Endothelial cell of umbilical vein (primary cell): ENCODE data around the gene SLC35D2.

Experiments used
- CTCF ChIP-seq, 2 donors: IDR thresholded peaks; 1 replicate in 1 of 2; 2 replicates in 1 of 2; pipeline ENCODE4 v1.5.1; 2011; ENCODE audit warnings: low read length in 2 of 2, mild to moderate bottlenecking in 2 of 2, moderate library complexity in 2 of 2, control low read depth in 1 of 2, inconsistent platforms in 1 of 2, low read depth in 1 of 2; ENCODE audit not compliant: insufficient read depth in 1 of 2; ENCODE audit errors: extremely low read depth in 1 of 2
- EZH2 ChIP-seq: IDR thresholded peaks from 2 replicates; pipeline ENCODE4 v1.6.1; 2012; ENCODE audit warnings: borderline replicate concordance, low read depth, mild to moderate bottlenecking, moderate library complexity, low read length, inconsistent platforms; ENCODE audit not compliant: severe bottlenecking
- JUN ChIP-seq: IDR thresholded peaks from 2 replicates; pipeline ENCODE4 v1.6.1; 2011; ENCODE audit warnings: borderline replicate concordance, low read depth; ENCODE audit not compliant: insufficient read length, insufficient read depth
- MYC ChIP-seq: IDR thresholded peaks from one replicate; pipeline ENCODE4 v1.6.1; 2011; ENCODE audit warnings: mild to moderate bottlenecking, low read depth, low read length
- POLR2A ChIP-seq: IDR thresholded peaks from 2 replicates; pipeline ENCODE4 v1.6.1; 2012; ENCODE audit warnings: low read depth, mild to moderate bottlenecking, control low read depth, low read length
- TF ChIP-seq, protein P1 (sequence below): IDR thresholded peaks from 2 replicates; pipeline ENCODE4 v1.6.1; 2011; ENCODE audit not compliant: insufficient read depth, insufficient read length

GRCh38 chr9:96398582-96399324 lies 15.2 kb upstream of the SLC35D2 start:
- TF ChIP-seq EZH2 (no peak), CTCF (IDR thresholded peaks at IDR 0.05; ENCODE audit: extremely low read depth in 1 of 2, insufficient read depth in 1 of 2, low read depth in 1 of 2, low read length in 2 of 2) (no peak), MYC (no peak), POLR2A (no peak), JUN (no peak)
- TF ChIP-seq, protein P1, sequence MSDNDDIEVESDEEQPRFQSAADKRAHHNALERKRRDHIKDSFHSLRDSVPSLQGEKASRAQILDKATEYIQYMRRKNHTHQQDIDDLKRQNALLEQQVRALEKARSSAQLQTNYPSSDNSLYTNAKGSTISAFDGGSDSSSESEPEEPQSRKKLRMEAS: no peak
